AG09309 (cell line): ENCODE results near the gene ENDOD1.

Experiments used
- DNase-seq: peaks from one replicate; pipeline ENCODE4 v3.0.0-alpha.2; 2010; ENCODE audit warnings: low read depth
- H3K4me3 ChIP-seq: 2 replicates; pipeline ENCODE4 v1.5.1; 2011; ENCODE audit warnings: mild to moderate bottlenecking, low read depth, low read length, moderate library complexity; ENCODE audit not compliant: control insufficient read depth
- CTCF ChIP-seq: IDR thresholded peaks from 2 replicates; pipeline ENCODE4 v1.5.1; 2011; ENCODE audit warnings: mild to moderate bottlenecking, low read depth, low read length, inconsistent platforms; ENCODE audit not compliant: insufficient read depth, control insufficient read depth; ENCODE audit errors: missing control alignments

The ENDOD1 gene

GRCh38 chr11:95067039-95067840 lies 22.4 kb upstream of the ENDOD1 start:
- TF ChIP-seq CTCF, result peak; percentile 70
- peak overlapping the region; percentile 73 for H3K4me3 ChIP-seq
- no peak for DNase-seq

- no peak for DNase-seq
- TF ChIP-seq CTCF, result no peak
- peak overlapping the region; percentile 73 for H3K4me3 ChIP-seq
These were observed 21.8 kb upstream of the ENDOD1 start for GRCh38 chr11:95067841-95068219.

GRCh38 chr11:95068549-95068948 lies 21.1 kb upstream of the ENDOD1 start:
- DNase-seq, result peak; percentile 91
- TF ChIP-seq CTCF, result no peak
- H3K4me3 ChIP-seq, result peak overlapping the region; percentile 73

GRCh38 chr11:95070471-95070870 lies 19.2 kb upstream of the ENDOD1 start:
- no peak for TF ChIP-seq CTCF
- H3K4me3 ChIP-seq, result no peak overlapping the region
- DNase-seq, result no peak

- DNase-seq, result no peak
- no peak overlapping the region for H3K4me3 ChIP-seq
- TF ChIP-seq CTCF, result no peak
These were observed 16.7 kb upstream of the ENDOD1 start for GRCh38 chr11:95072948-95073347.

- DNase-seq, result no peak
- no peak overlapping the region for H3K4me3 ChIP-seq
- TF ChIP-seq CTCF, result no peak
These were observed 14.7 kb upstream of the ENDOD1 start for GRCh38 chr11:95074792-95075563.
